HepG2 (cell line): ENCODE measurements around the gene TEDC2. TPM values are rescaled to one million over a fixed set of nuclear protein-coding genes. Genes with fewer than 3 reads are reported as not detected.

Experiments
- ATM ChIP-seq: fragments of 450-650 bp; IDR thresholded peaks from 2 replicates; pipeline ENCODE4 v1.7.1; 2017; ENCODE audit warnings: mild to moderate bottlenecking, borderline replicate concordance
- EZH2 ChIP-seq: conservative IDR thresholded peaks from 2 replicates; pipeline ENCODE4 v1.6.1; 2012; ENCODE audit warnings: mild to moderate bottlenecking, low read depth, low read length, moderate library complexity
- KAT2B ChIP-seq: fragments of 150-350 bp; IDR thresholded peaks from 2 replicates; pipeline ENCODE4 v1.6.1; 2014; ENCODE audit warnings: low read depth, low read length, borderline replicate concordance
- TRIM24 ChIP-seq: sonication (generic); formaldehyde crosslinking; IDR thresholded peaks from 2 replicates; pipeline ENCODE4 v1.8.0; 2022; ENCODE audit warnings: mild to moderate bottlenecking, missing genetic modification reagents
- UBTF ChIP-seq: sonication (generic); formaldehyde crosslinking; IDR thresholded peaks from 2 replicates; pipeline ENCODE4 v1.4.0; 2020; ENCODE audit warnings: mild to moderate bottlenecking, missing genetic modification reagents
- YY1 ChIP-seq: IDR thresholded peaks from 2 replicates; pipeline ENCODE4 v1.6.1; 2011; ENCODE audit warnings: low read length, low read depth, moderate library complexity, mild to moderate bottlenecking; ENCODE audit not compliant: insufficient read depth, insufficient replicate concordance
- ZNF180 ChIP-seq: sonication (generic); formaldehyde crosslinking; IDR thresholded peaks from 2 replicates; pipeline ENCODE4 v1.4.0; 2020; ENCODE audit warnings: low read depth, missing genetic modification reagents, borderline replicate concordance
- ZNF235 ChIP-seq: sonication (generic); formaldehyde crosslinking; IDR thresholded peaks from 2 replicates; pipeline ENCODE4 v1.8.1; 2023; ENCODE audit warnings: mild to moderate bottlenecking, missing genetic modification reagents, borderline replicate concordance
- ZNF263 ChIP-seq: sonication (generic); formaldehyde crosslinking; IDR thresholded peaks from 2 replicates; pipeline ENCODE4 v1.4.0; 2020; ENCODE audit warnings: missing genetic modification reagents
- ZNF34 ChIP-seq: sonication (generic); formaldehyde crosslinking; IDR thresholded peaks from 2 replicates; pipeline ENCODE4 v1.4.0; 2020; ENCODE audit warnings: mild to moderate bottlenecking, missing genetic modification reagents, borderline replicate concordance
- ZNF530 ChIP-seq: sonication (generic); formaldehyde crosslinking; IDR thresholded peaks from 2 replicates; pipeline ENCODE4 v1.5.0; 2020; ENCODE audit warnings: low read depth, mild to moderate bottlenecking, missing genetic modification reagents
- ZNF616 ChIP-seq: sonication (generic); formaldehyde crosslinking; IDR thresholded peaks from 2 replicates; pipeline ENCODE4 v1.5.0; 2020; ENCODE audit warnings: low read depth, mild to moderate bottlenecking, missing genetic modification reagents
- ZNF678 ChIP-seq: sonication (generic); formaldehyde crosslinking; IDR thresholded peaks from 2 replicates; pipeline ENCODE4 v1.4.0; 2020; ENCODE audit warnings: mild to moderate bottlenecking, missing genetic modification reagents
- ZNF780A ChIP-seq: sonication (generic); formaldehyde crosslinking; IDR thresholded peaks from 2 replicates; pipeline ENCODE4 v1.8.0; 2022; ENCODE audit warnings: mild to moderate bottlenecking, missing genetic modification reagents, moderate library complexity
- polyA plus RNA-seq, 8 experiments: library from polyadenylated mRNA; depleted of rRNA in 3 of 8; stranded (reverse) in 7 of 8; unstranded in 1 of 8; fragments of >200 nt; fragmentation: Illumina TruSeq in 4 of 8; extraction: Trizol in 4 of 8; gene quantifications; 2 replicates each; pipeline versions ENCODE4 v1.2.1 to v1.2.3, GENCODE V29; 2011 to 2016; ENCODE audit warnings: low read depth in 4 of 8, missing spikeins in 1 of 8, mixed read lengths in 1 of 8; ENCODE audit not compliant: insufficient read depth in 1 of 8
- total RNA-seq, 5 experiments: library from RNA; depleted of rRNA; stranded (reverse); fragments of >200 nt; fragmentation: Illumina TruSeq; extraction: Trizol; gene quantifications; 2 replicates each; pipeline ENCODE4 v1.2.3, GENCODE V29; 2016; ENCODE audit warnings: low read depth in 1 of 5
- TF ChIP-seq, protein P1 (sequence below): sonication (generic); formaldehyde crosslinking; conservative IDR thresholded peaks from 2 replicates; pipeline ENCODE4 v1.5.0; 2020; ENCODE audit warnings: missing genetic modification reagents
- TF ChIP-seq, protein P2 (sequence below): sonication (generic); formaldehyde crosslinking; IDR thresholded peaks from 2 replicates; pipeline ENCODE4 v1.4.0; 2020; ENCODE audit warnings: mild to moderate bottlenecking, low read depth, missing genetic modification reagents
- TF ChIP-seq, protein P3 (sequence below): sonication (generic); formaldehyde crosslinking; IDR thresholded peaks from 2 replicates; pipeline ENCODE4 v1.5.0; 2020; ENCODE audit warnings: missing genetic modification reagents, mild to moderate bottlenecking, borderline replicate concordance
- TF ChIP-seq, protein P4 (sequence below): sonication (generic); formaldehyde crosslinking; IDR thresholded peaks from 2 replicates; pipeline ENCODE4 v1.9.0; 2022; ENCODE audit warnings: missing genetic modification reagents, mild to moderate bottlenecking, borderline replicate concordance

The TEDC2 gene
- total and polyA plus RNA-seq, 2 of the 13 experiments (the other 11 are each of a cell fraction or from before 2014, with no cell fraction given): 6.2 to 24.4 TPM

- TF ChIP-seq YY1 (no peak), ZNF530 (CRISPR knock-in tag) (no peak), UBTF (CRISPR knock-in tag) (no peak), ZNF180 (CRISPR knock-in tag) (no peak), EZH2 (no peak), KAT2B (no peak), ZNF616 (CRISPR knock-in tag) (no peak), ATM (no peak), ZNF678 (CRISPR knock-in tag) (0 out of 2 replicates have a peak, but pooled peaks have one; percentile 50), ZNF34 (CRISPR knock-in tag) (no peak), TRIM24 (CRISPR knock-in tag) (no peak), ZNF263 (CRISPR knock-in tag) (peak; percentile 37; the same call in 1 of the 2 replicates), ZNF780A (CRISPR knock-in tag) (no peak), ZNF235 (CRISPR knock-in tag) (no peak)
- TF ChIP-seq, protein P1, sequence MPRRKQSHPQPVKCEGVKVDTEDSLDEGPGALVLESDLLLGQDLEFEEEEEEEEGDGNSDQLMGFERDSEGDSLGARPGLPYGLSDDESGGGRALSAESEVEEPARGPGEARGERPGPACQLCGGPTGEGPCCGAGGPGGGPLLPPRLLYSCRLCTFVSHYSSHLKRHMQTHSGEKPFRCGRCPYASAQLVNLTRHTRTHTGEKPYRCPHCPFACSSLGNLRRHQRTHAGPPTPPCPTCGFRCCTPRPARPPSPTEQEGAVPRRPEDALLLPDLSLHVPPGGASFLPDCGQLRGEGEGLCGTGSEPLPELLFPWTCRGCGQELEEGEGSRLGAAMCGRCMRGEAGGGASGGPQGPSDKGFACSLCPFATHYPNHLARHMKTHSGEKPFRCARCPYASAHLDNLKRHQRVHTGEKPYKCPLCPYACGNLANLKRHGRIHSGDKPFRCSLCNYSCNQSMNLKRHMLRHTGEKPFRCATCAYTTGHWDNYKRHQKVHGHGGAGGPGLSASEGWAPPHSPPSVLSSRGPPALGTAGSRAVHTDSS (CRISPR knock-in tag): no peak
- TF ChIP-seq, protein P2, sequence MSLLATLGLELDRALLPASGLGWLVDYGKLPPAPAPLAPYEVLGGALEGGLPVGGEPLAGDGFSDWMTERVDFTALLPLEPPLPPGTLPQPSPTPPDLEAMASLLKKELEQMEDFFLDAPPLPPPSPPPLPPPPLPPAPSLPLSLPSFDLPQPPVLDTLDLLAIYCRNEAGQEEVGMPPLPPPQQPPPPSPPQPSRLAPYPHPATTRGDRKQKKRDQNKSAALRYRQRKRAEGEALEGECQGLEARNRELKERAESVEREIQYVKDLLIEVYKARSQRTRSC (CRISPR knock-in tag): peak; percentile 70; the same call in 1 of the 2 replicates
- TF ChIP-seq, protein P3, sequence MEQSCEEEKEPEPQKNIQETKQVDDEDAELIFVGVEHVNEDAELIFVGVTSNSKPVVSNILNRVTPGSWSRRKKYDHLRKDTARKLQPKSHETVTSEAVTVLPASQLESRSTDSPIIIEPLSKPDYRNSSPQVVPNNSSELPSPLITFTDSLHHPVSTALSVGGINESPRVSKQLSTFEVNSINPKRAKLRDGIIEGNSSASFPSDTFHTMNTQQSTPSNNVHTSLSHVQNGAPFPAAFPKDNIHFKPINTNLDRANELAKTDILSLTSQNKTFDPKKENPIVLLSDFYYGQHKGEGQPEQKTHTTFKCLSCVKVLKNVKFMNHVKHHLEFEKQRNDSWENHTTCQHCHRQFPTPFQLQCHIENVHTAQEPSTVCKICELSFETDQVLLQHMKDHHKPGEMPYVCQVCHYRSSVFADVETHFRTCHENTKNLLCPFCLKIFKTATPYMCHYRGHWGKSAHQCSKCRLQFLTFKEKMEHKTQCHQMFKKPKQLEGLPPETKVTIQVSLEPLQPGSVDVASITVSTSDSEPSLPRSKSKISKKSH: no peak
- TF ChIP-seq, protein P4, sequence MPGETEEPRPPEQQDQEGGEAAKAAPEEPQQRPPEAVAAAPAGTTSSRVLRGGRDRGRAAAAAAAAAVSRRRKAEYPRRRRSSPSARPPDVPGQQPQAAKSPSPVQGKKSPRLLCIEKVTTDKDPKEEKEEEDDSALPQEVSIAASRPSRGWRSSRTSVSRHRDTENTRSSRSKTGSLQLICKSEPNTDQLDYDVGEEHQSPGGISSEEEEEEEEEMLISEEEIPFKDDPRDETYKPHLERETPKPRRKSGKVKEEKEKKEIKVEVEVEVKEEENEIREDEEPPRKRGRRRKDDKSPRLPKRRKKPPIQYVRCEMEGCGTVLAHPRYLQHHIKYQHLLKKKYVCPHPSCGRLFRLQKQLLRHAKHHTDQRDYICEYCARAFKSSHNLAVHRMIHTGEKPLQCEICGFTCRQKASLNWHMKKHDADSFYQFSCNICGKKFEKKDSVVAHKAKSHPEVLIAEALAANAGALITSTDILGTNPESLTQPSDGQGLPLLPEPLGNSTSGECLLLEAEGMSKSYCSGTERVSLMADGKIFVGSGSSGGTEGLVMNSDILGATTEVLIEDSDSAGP (CRISPR knock-in tag): peak; percentile 68
These were observed 30.7 kb upstream of the TEDC2 start, which contains the start of gene CCNF (continued) for GRCh38 chr16:2429034-2429770.
